NCI-H2107 treated with DMSO at 0.1 percent for 48 hours (cell line): ENCODE results near the gene SLC25A39.
A peak's percentile ranks its signal among the peaks of the same experiment; 100 is the strongest.
"Not testable (repeated sequence)": the region's sequence is repeated elsewhere in the genome, so short reads cannot be mapped to it uniquely, and the experiment has no call there.

Experiments
- DNase-seq: peaks from one replicate; lab custom pipeline; 2025; ENCODE audit not compliant: unreplicated experiment; lab: John Stamatoyannopoulos, UW

SLC25A39 gene

GRCh38 chr17:44324571-44325275 is at the start of gene SLC25A39:
Gene SLC25A39 (minus strand): TSS chr17:44324823. CDS start chr17:44323562, 1,261 bp downstream.
- peak; percentile 27 for DNase-seq

GRCh38 chr17:44372036-44372435 is 47.4 kb upstream of the SLC25A39 start:
- DNase-seq = no peak

- DNase-seq = not testable (repeated sequence)
Measured at GRCh38 chr17:44369414-44370023, 44.9 kb upstream of the SLC25A39 start.

- DNase-seq = not testable (repeated sequence)
Measured at GRCh38 chr17:44368391-44369243, 44.0 kb upstream of the SLC25A39 start.

- no peak for DNase-seq
Measured at GRCh38 chr17:44367231-44367979, 42.8 kb upstream of the SLC25A39 start.

- DNase-seq = not testable (repeated sequence)
Measured at GRCh38 chr17:44365051-44365450, 40.4 kb upstream of the SLC25A39 start.

GRCh38 chr17:44363613-44364159 is 39.1 kb upstream of the SLC25A39 start, which contains the start of gene FAM171A2:
Gene FAM171A2 (minus strand): TSS chr17:44363853. CDS start chr17:44363714, 139 bp downstream.
- DNase-seq = no peak

GRCh38 chr17:44362949-44363612 is 38.5 kb upstream of the SLC25A39 start:
- DNase-seq = no peak

GRCh38 chr17:44362459-44362948 is 37.9 kb upstream of the SLC25A39 start:
- DNase-seq = no peak

- DNase-seq = no peak
Measured at GRCh38 chr17:44361292-44362260, 37.0 kb upstream of the SLC25A39 start.

- no peak for DNase-seq
Measured at GRCh38 chr17:44360826-44361225, 36.2 kb upstream of the SLC25A39 start.

GRCh38 chr17:44360144-44360533 is 35.5 kb upstream of the SLC25A39 start:
- no peak for DNase-seq

GRCh38 chr17:44359458-44360143 is 35.0 kb upstream of the SLC25A39 start:
- no peak for DNase-seq

GRCh38 chr17:44359006-44359405 is 34.4 kb upstream of the SLC25A39 start:
- DNase-seq = no peak

- DNase-seq = no peak
Measured at GRCh38 chr17:44358066-44358465, 33.4 kb upstream of the SLC25A39 start.

- DNase-seq = no peak
Measured at GRCh38 chr17:44356241-44356640, 31.6 kb upstream of the SLC25A39 start.

- DNase-seq = no peak
Measured at GRCh38 chr17:44355642-44356099, 31.0 kb upstream of the SLC25A39 start.
